HK-2 (cell line): ENCODE data around the gene CYP2F1.
"Not testable (repeated sequence)": the region's sequence is repeated elsewhere in the genome, so short reads cannot be mapped to it uniquely, and the experiment has no call there.

ENCODE experiments used
- DNase-seq: peaks from one replicate; pipeline ENCODE4 v3.0.0-alpha.2; 2018; ENCODE audit not compliant: unreplicated experiment

CYP2F1 gene

DNA sequence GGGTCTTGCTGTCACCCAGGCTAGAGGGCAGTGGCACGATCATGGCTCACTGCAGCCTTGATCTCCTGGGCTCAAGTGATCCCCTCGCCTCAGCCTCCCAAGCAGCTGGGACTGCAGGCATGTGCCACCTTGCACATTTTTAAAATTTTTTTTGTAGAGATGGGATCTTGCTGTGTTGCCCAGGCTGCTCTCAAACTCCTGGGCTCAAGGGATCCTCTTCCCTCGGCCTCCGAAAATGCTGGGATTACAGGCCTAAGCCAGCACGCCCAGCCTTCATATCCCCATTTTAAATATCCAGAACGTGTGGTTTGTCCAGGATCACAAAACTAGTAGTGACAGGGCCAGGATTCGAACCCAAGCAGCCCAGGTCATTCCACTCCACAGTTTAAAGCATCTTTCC, 13.1 kb downstream of the CYP2F1 start:
- DNase-seq: not testable (repeated sequence)

GRCh38 chr19:41127801-41128300, 13.6 kb downstream of the CYP2F1 start:
- DNase-seq: peak; percentile 80

DNA sequence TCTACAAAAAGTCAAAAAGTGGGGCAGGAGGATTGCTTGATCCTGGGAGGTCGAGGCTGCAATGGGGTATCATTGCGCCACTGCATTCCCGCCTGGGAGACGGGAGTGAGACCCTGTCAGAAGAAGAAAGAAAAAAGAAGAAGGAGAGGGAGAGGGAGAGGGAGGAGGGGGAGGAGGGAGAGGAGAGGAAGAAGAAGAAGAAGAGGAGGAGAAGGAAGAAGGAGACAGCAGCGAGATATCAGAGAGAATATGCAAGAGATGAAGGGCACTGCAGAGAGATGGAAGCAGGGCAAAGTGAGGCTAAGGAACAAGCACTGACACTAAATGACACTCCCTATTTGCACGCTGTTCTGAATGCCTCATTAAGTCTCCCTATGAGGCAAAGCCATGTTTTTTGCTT, 14.5 kb downstream of the CYP2F1 start:
- DNase-seq: no peak

- no peak for DNase-seq
These were observed 17.0 kb downstream of the CYP2F1 start for GRCh38 chr19:41131186-41131585.

DNA sequence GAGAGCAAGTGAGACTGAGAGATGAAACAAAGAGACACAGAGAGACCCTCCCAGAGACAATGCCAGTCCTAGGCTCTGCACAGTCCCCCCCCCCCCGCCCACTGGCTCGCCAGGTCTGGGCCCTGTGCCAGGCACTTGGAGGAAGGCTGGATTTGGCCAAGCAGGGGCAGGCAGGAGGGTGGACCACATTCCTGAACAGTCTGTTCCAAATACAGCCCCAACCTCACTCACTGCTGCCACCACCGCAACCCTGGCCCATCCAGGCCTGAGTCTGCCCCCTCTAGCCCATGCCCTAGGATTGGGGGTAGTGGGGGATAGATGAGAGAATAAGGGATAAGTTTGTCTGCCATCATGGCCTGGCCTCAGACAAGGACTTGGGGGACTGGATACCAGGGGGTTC, 19.0 kb downstream of the CYP2F1 start:
- no peak for DNase-seq

DNA sequence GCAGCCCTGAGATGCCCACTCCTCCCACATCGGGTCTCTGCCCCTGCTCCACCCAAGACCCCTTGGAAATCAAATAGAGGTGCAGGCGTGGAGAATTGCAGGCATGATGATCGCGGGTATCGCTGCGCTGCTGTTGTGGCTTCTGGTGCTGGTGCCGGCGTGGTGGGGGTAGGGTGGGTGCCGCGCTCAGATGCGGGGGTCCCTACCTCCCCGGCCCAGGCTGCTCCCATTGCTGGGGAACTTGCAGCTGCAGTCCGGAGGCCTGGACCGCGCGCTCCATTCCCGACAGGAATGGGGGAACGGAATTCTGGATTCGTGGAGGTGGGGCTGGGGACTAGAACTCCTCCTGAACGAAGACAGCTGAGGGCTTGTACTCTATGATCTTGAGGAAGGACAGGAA, 20.4 kb downstream of the CYP2F1 start:
- no peak for DNase-seq

DNA sequence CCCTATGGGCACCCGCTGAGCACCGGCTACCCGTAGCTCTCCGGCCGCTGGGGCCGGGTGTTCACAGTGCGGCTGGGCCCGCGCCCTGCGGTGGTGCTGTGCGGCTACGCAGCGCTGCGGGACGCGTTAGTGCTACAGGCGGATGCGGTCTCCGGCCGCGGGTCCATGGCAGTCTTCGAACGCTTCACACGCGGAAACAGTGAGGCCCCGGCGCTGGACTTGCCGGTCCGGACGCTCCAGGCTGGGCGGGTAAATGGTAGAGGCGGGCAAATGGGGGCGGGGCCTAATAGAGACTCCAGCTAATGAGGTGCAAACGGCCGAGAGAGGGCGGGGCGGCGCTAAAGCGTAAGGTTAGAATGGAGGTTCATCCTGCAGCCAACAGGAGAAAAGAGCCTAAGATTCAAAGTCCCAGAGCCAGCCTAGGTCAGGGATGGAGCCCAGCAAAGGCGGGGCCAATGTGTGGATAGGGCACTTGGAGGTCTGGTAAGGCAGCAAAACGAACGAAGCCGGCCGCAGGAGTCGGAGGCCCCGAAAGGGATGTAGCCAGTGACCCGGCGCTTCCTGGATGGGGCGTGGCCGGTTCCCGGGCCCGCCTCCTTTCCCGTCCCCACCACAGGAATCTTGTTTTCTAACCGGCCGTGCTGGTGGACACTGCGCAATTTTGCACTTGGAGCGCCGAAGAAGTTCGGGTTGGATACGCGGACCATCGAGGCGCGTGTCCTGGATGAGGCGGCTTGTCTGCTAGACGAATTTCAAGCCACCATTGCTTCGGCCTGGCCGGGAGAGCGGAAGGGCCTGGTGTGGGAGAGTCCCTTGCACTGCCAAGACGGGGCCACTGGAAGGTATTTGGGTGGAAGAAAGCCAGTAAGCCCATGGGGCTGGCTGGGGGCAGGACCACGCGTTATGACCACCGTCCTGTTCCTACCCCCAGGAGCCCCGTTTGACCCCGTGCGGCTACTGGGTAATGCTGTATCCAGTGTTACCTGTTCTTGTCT, 21.5 kb downstream of the CYP2F1 start:
- DNase-seq: not testable (repeated sequence)

- no peak for DNase-seq
These were observed 22.6 kb downstream of the CYP2F1 start for GRCh38 chr19:41136636-41137455.

GRCh38 chr19:41144403-41144802, 30.2 kb downstream of the CYP2F1 start:
- peak; percentile 68 for DNase-seq

- no peak for DNase-seq
These were observed 35.6 kb downstream of the CYP2F1 start for GRCh38 chr19:41149831-41150230.

GRCh38 chr19:41150986-41151385, 36.8 kb downstream of the CYP2F1 start:
- DNase-seq: not testable (repeated sequence)

GRCh38 chr19:41154060-41154459, 39.8 kb downstream of the CYP2F1 start:
- no peak for DNase-seq

DNA sequence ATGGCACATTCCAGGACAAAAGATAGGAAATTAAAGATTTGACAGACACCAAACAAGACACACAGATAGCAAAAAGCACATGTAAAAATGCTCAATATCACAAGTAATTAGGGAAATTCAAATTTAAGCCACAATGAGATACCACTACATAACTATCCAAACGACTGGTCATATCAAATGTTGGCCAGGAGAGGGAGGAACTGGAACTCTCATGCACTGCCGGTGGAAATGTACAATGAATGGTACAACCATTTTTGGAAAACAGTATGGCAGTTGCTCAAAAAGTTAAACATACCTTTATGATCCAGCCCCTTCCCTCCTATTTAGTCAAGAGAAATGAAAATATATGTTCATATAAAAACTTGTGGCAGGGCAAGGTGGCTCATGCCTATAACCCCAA, 42.0 kb downstream of the CYP2F1 start:
- no peak for DNase-seq

- no peak for DNase-seq
These were observed 45.6 kb downstream of the CYP2F1 start for GRCh38 chr19:41159881-41160280.

GRCh38 chr19:41161903-41162302, 47.7 kb downstream of the CYP2F1 start:
- DNase-seq: no peak

- DNase-seq: no peak
These were observed 52.9 kb downstream of the CYP2F1 start for GRCh38 chr19:41166944-41167804.

DNA sequence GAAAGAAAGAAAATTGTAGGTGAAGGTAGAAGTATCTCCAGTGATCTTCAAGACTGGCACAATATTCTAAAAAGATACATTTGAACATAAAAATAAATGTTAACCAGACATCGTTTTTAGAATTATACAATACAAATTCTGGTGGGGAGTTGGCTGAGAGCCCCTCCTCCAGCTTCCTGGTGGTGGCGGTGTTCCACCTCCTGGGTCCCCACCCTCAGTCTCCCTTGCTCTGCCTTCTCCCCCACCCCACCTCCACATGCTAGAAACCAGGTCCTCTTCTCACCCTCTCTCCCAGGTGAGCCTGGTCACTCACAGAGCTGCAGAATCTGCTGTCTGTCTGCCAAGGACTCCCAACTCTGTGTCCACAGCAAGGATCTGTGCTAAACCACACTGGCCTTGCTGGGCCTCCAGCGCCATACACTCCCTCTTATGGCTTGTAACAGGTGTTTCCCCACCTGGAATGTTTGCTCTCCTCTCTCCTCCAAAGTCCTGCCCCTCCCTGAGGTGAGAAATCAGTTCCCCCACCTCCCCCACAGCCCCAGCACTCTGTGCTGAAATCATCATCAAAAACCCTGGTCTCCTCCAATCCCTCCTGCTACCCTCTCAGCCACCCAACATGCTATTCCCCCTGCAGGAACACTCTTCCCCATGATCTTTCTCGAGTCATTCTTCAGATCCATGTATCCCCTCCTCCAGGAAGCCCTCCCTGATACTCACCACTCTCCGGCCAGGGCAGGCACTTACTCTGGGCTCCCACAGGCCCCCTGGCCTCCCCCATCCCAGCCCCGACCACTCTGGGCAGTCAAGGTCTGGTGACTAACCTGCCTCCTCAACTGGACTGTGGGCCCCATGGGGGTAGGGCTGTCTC, 58.3 kb downstream of the CYP2F1 start:
- DNase-seq: no peak

GRCh38 chr19:41174297-41174928, 60.2 kb downstream of the CYP2F1 start:
- DNase-seq: no peak

DNA sequence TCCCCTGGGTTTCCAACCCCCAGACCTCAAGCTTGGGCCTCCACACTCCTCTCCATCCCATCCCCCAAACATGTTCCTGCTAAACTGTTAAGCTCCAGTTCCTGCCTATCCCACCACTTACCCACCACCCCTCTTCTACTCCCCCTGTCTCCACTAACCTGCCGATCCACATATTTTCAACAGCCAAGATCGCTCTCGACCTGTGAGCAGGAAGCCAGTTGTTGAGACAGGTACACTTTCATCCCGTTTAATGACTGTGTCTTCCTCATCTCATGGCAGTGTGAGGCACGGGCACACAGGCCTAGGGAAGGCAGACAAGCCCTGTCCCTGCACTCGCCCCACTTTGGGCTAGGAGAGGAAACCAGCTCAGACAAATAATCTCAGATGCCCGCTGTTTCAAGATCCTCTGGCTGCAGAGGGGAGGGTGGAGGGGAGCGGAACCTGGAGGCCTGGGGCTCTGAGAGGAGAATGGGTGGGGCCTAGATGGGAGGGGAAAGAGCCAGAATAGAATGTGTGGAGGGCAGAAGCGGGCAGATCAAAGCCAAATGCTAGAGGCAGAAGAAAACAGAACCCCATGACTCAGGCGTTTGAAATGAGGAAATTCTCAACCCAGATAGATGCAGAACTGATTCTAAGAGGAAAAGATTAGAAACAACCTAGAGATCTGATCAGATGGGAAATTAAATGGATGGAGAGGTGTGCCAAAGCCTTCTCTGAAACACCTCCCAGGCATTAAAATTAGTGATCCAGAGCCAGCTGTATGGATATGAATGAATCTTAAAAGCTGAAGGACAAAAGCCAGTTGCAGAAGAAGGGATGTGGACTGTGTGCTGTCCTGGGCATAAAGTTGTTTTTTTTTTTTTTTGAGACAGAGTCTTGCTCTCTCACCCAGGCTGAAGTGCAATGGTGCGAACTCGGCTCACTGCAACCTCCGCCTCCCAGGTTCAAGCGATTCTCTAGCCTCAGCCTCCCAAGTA, 61.9 kb downstream of the CYP2F1 start:
- peak; percentile 69 for DNase-seq
